Mesendoderm (in vitro differentiated cells): ENCODE results near the gene RPP40.

Experiments
- DNase-seq: peaks from one replicate; pipeline ENCODE4 v3.0.0; 2013
- H2AK5ac ChIP-seq: 2 replicates; pipeline ENCODE4 v1.6.1; 2013; ENCODE audit warnings: low read length, inconsistent platforms
- H2BK120ac ChIP-seq: 2 replicates; pipeline ENCODE4 v1.6.1; 2013; ENCODE audit warnings: low read depth, mild to moderate bottlenecking, low read length, moderate library complexity, mixed read lengths
- H2BK15ac ChIP-seq: replicated peaks from 2 replicates; pipeline ENCODE4 v1.6.1; 2013; ENCODE audit warnings: low read depth, mild to moderate bottlenecking, moderate library complexity
- H2BK5ac ChIP-seq: 2 replicates; pipeline ENCODE4 v1.6.1; 2013; ENCODE audit warnings: low read length, inconsistent platforms
- H3K18ac ChIP-seq: 2 replicates; pipeline ENCODE4 v1.6.1; 2013; ENCODE audit warnings: mild to moderate bottlenecking, low read length, mixed read lengths
- H3K23ac ChIP-seq: one replicate; pipeline ENCODE4 v1.6.1; 2013; ENCODE audit warnings: low read length
- H3K27ac ChIP-seq: 2 replicates; pipeline ENCODE4 v1.5.1; 2013; ENCODE audit warnings: low read depth, mild to moderate bottlenecking, inconsistent platforms, low read length, moderate library complexity
- H3K27me3 ChIP-seq: 2 replicates; pipeline ENCODE4 v1.6.1; 2013; ENCODE audit warnings: low read length, control low read depth, mild to moderate bottlenecking, inconsistent platforms; ENCODE audit not compliant: insufficient read depth, poor library complexity
- H3K36me3 ChIP-seq: 2 replicates; pipeline ENCODE4 v1.6.1; 2013; ENCODE audit warnings: low read length, inconsistent platforms; ENCODE audit not compliant: control insufficient read depth, insufficient read depth
- H3K4ac ChIP-seq: one replicate; pipeline ENCODE4 v1.6.1; 2013; ENCODE audit warnings: low read depth, mild to moderate bottlenecking, low read length, moderate library complexity
- H3K4me1 ChIP-seq: 2 replicates; pipeline ENCODE4 v1.6.1; 2013; ENCODE audit warnings: low read depth, low read length, inconsistent platforms; ENCODE audit not compliant: control insufficient read depth
- H3K4me2 ChIP-seq: 2 replicates; pipeline ENCODE4 v1.6.1; 2013; ENCODE audit warnings: low read length
- H3K4me3 ChIP-seq: 2 replicates; pipeline ENCODE4 v1.5.1; 2013; ENCODE audit warnings: mild to moderate bottlenecking, low read length
- H3K56ac ChIP-seq: one replicate; pipeline ENCODE4 v1.6.1; 2013; ENCODE audit warnings: low read length
- H3K79me1 ChIP-seq: 2 replicates; pipeline ENCODE4 v1.6.1; 2013; ENCODE audit warnings: low read length, inconsistent platforms
- H3K79me2 ChIP-seq: 2 replicates; pipeline ENCODE4 v1.6.1; 2013; ENCODE audit warnings: mild to moderate bottlenecking, low read length; ENCODE audit not compliant: control insufficient read depth, insufficient read depth
- H3K9ac ChIP-seq: 2 replicates; pipeline ENCODE4 v1.6.1; 2013; ENCODE audit warnings: low read length, inconsistent platforms
- H4K5ac ChIP-seq: one replicate; pipeline ENCODE4 v1.6.1; 2013; ENCODE audit warnings: low read length
- H4K8ac ChIP-seq: one replicate; pipeline ENCODE4 v1.6.1; 2013; ENCODE audit warnings: low read depth, mild to moderate bottlenecking, control low read depth, low read length, moderate library complexity
- WGBS: extraction: QIAGEN DNeasy Blood & Tissue Kit; methylation state at CpG from one replicate; pipeline ENCODE4 v1.1.7; 2013; ENCODE audit warnings: low lambda C conversion rate, missing lambda C conversion rate; ENCODE audit not compliant: insufficient coverage; ENCODE audit errors: extremely low coverage; 5-methylcytosine and 5-hydroxymethylcytosine counted together

The RPP40 gene

GRCh38 chr6:4958624-4959023 is 45.2 kb downstream of the RPP40 start:
- no peaks in the 10 kb centered on the region for H3K4me1 ChIP-seq
- no peak overlapping the region for H3K27ac ChIP-seq
- no peaks in the 10 kb centered on the region for H3K79me2 ChIP-seq
- no peak for DNase-seq
- H3K4ac ChIP-seq: no peak overlapping the region
- no peak overlapping the region for H3K4me3 ChIP-seq
- no peak overlapping the region for H3K4me2 ChIP-seq
- no peak overlapping the region for H3K18ac ChIP-seq
- H2AK5ac ChIP-seq: no peak overlapping the region
- no peak overlapping the region for H4K5ac ChIP-seq
- no peak overlapping the region for H2BK15ac ChIP-seq
- H3K9ac ChIP-seq: no peak overlapping the region
- H3K23ac ChIP-seq: no peak overlapping the region
- no peak overlapping the region for H3K56ac ChIP-seq
- WGBS: no CpG with 5 or more reads among the region's 3 CpGs
- H2BK5ac ChIP-seq: no peak overlapping the region
- no peak overlapping the region for H4K8ac ChIP-seq
- no peaks in the 10 kb centered on the region for H3K79me1 ChIP-seq
- no peak overlapping the region for H2BK120ac ChIP-seq
- peaks cover 2% of the 10 kb centered on the region for H3K36me3 ChIP-seq
- no peaks in the 10 kb centered on the region for H3K27me3 ChIP-seq

GRCh38 chr6:4957521-4958231 is 46.2 kb downstream of the RPP40 start:
- Histone ChIP-seq H3K27ac (no peak overlapping the region), H3K4me2 (no peak overlapping the region), H3K4ac (no peak overlapping the region), H3K36me3 (peaks cover 2% of the 10 kb centered on the region), H3K79me1 (no peaks in the 10 kb centered on the region), H4K5ac (no peak overlapping the region), H2AK5ac (no peak overlapping the region), H2BK5ac (no peak overlapping the region), H3K27me3 (no peaks in the 10 kb centered on the region), H3K56ac (no peak overlapping the region), H2BK15ac (no peak overlapping the region), H3K18ac (no peak overlapping the region), H2BK120ac (no peak overlapping the region), H3K79me2 (no peaks in the 10 kb centered on the region), H3K23ac (no peak overlapping the region), H3K4me1 (no peaks in the 10 kb centered on the region), H3K9ac (no peak overlapping the region), H4K8ac (no peak overlapping the region), H3K4me3 (no peak overlapping the region)
- WGBS: no CpG with 5 or more reads among the region's 9 CpGs
- peak; percentile 84 for DNase-seq

- no peaks in the 10 kb centered on the region for H3K27me3 ChIP-seq
- DNase-seq: no peak
- no peak overlapping the region for H4K5ac ChIP-seq
- H3K36me3 ChIP-seq: peaks cover 2% of the 10 kb centered on the region
- H3K79me1 ChIP-seq: no peaks in the 10 kb centered on the region
- no peak overlapping the region for H3K23ac ChIP-seq
- no peak overlapping the region for H2BK15ac ChIP-seq
- no peak overlapping the region for H3K18ac ChIP-seq
- H2AK5ac ChIP-seq: no peak overlapping the region
- no peak overlapping the region for H2BK120ac ChIP-seq
- no peak overlapping the region for H2BK5ac ChIP-seq
- no peaks in the 10 kb centered on the region for H3K79me2 ChIP-seq
- H3K4me1 ChIP-seq: no peaks in the 10 kb centered on the region
- H3K56ac ChIP-seq: no peak overlapping the region
- H3K4ac ChIP-seq: no peak overlapping the region
- H3K4me3 ChIP-seq: no peak overlapping the region
- no peak overlapping the region for H3K9ac ChIP-seq
- H3K4me2 ChIP-seq: no peak overlapping the region
- no peak overlapping the region for H4K8ac ChIP-seq
- H3K27ac ChIP-seq: no peak overlapping the region
- no CpG with 5 or more reads among the region's 5 CpGs for WGBS
Measured at GRCh38 chr6:4956625-4957024, 47.2 kb downstream of the RPP40 start.

- no peak overlapping the region for H2AK5ac ChIP-seq
- no peak overlapping the region for H3K18ac ChIP-seq
- H4K5ac ChIP-seq: no peak overlapping the region
- H2BK120ac ChIP-seq: no peak overlapping the region
- peaks cover 5% of the 10 kb centered on the region for H3K36me3 ChIP-seq
- H3K9ac ChIP-seq: no peak overlapping the region
- H3K4ac ChIP-seq: no peak overlapping the region
- no peak overlapping the region for H3K27ac ChIP-seq
- no peaks in the 10 kb centered on the region for H3K79me1 ChIP-seq
- no peak overlapping the region for H2BK15ac ChIP-seq
- H3K27me3 ChIP-seq: no peaks in the 10 kb centered on the region
- no peak overlapping the region for H2BK5ac ChIP-seq
- H3K23ac ChIP-seq: no peak overlapping the region
- H3K79me2 ChIP-seq: no peaks in the 10 kb centered on the region
- H3K4me3 ChIP-seq: no peak overlapping the region
- H3K56ac ChIP-seq: no peak overlapping the region
- H4K8ac ChIP-seq: no peak overlapping the region
- H3K4me1 ChIP-seq: peaks cover 4% of the 10 kb centered on the region
- H3K4me2 ChIP-seq: no peak overlapping the region
- WGBS: no CpG with 5 or more reads among the region's 12 CpGs
- DNase-seq: no peak
Measured at GRCh38 chr6:4953440-4953839, 50.4 kb downstream of the RPP40 start.

- Histone ChIP-seq H3K9ac (no peak overlapping the region), H3K18ac (no peak overlapping the region), H3K4me1 (peaks cover 4% of the 10 kb centered on the region), H3K4me3 (no peak overlapping the region), H4K8ac (no peak overlapping the region), H3K27me3 (no peaks in the 10 kb centered on the region), H2AK5ac (no peak overlapping the region), H2BK15ac (no peak overlapping the region), H3K23ac (no peak overlapping the region), H2BK5ac (no peak overlapping the region), H4K5ac (no peak overlapping the region), H3K4me2 (no peak overlapping the region), H3K36me3 (peaks cover 5% of the 10 kb centered on the region), H3K79me2 (no peaks in the 10 kb centered on the region), H3K56ac (no peak overlapping the region), H3K27ac (no peak overlapping the region), H3K79me1 (no peaks in the 10 kb centered on the region), H2BK120ac (no peak overlapping the region), H3K4ac (no peak overlapping the region)
- DNase-seq: no peak
- no CpG with 5 or more reads among the region's 14 CpGs for WGBS
Measured at GRCh38 chr6:4950836-4951533, 52.9 kb downstream of the RPP40 start.
